Measurements from ENCODE around the gene SPECC1.

GRCh38 chr17:20157001-20157310, 147.8 kb downstream of the SPECC1 start:
- TF ChIP-seq, protein P1, sequence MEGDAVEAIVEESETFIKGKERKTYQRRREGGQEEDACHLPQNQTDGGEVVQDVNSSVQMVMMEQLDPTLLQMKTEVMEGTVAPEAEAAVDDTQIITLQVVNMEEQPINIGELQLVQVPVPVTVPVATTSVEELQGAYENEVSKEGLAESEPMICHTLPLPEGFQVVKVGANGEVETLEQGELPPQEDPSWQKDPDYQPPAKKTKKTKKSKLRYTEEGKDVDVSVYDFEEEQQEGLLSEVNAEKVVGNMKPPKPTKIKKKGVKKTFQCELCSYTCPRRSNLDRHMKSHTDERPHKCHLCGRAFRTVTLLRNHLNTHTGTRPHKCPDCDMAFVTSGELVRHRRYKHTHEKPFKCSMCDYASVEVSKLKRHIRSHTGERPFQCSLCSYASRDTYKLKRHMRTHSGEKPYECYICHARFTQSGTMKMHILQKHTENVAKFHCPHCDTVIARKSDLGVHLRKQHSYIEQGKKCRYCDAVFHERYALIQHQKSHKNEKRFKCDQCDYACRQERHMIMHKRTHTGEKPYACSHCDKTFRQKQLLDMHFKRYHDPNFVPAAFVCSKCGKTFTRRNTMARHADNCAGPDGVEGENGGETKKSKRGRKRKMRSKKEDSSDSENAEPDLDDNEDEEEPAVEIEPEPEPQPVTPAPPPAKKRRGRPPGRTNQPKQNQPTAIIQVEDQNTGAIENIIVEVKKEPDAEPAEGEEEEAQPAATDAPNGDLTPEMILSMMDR (conservative IDR thresholded peaks at IDR 0.05 in 1 of 2, IDR thresholded peaks at IDR 0.05 in 1 of 2; ENCODE audit: low read depth in 1 of 2, low read length in 2 of 2) = no peak
- TF ChIP-seq EZH2 (IDR thresholded peaks at IDR 0.05; ENCODE audit: low read length, missing control alignments) = no peak

Measured in fibroblast of lung (primary cell).